T-helper 2 cell treated with Interferon-gamma antibody and Interleukin-4, amounts not matched to agents 100 ng/mL and 5 ng/mL, for 36 hours (primary cell): ENCODE data around the gene RNF183. TPM values are rescaled to one million over a fixed set of nuclear protein-coding genes. Genes with fewer than 3 reads are reported as not detected.

ENCODE experiments used
- intact Hi-C: fragments of 100-400 bp; cut with micrococcal nuclease; formaldehyde crosslinking; loops from one replicate; pipeline ENCODE4 v1.15.1; 2023
- total RNA-seq: library from RNA; stranded (reverse); gene quantifications from 2 replicates; pipeline ENCODE4 v1.2.3, GENCODE V29; 2022

Gene RNF183
- total RNA-seq: 0.45 TPM in 1 of 2 replicates, not detected in the other

DNA sequence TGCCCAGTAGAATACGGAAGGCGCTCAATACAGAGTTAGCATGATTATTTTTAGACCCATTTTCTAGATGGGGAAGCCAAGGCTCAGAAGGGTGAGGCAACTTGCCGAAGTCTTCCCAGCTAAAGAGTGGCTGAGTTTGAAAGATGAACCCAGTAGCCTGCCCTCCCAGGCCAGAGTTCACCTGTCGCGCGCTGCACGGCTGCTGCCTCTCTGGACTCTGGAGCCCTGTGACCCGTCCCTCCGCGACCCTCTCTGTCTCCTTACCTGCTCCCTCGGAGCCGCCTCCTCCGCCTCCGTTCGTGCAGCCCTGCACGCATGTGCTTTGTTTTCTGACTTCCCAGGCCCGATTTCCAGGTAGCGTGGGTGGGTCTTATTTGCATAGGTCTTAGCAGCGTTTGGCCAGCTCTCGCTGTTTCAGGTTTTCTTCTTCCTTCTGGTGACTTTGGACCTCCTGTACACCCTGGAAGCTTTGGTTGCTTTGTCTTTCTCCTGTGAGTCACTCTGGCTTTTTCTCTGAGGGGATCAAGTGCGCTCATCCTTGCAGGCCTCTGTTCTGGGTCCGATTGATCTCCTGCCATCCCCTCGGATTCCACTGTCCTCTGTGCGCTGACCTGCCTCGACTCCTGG lies at the start of gene RNF183:
Gene RNF183 (minus strand): TSS at position 585 of the 627 bp plus-strand sequence. CDS start 5,192 bp downstream, outside the sequence.
- intact Hi-C loops: no loop called here

DNA sequence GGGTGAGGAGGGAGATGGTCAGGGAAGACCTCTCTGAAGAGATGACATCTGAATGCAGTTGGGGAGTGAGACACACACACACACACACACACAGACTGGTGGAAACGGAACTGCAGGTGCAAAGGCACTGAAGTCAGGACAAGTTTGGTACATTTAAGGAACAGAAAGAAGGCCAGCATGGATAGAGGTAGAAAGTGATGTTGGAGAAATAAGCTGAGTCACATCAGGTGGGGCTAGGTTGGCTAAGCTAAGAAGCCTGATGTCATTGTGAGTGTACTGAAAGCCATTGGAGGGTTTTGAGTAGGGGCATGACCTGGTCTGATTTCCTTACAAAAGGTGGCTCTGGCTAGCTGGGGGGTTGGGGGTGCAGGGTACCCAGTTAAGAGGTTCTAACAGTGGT lies 49.2 kb upstream of the RNF183 start:
- intact Hi-C loops: no loop called here

- intact Hi-C loops: no loop called here
These were observed 48.8 kb upstream of the RNF183 start for GRCh38 chr9:113352006-113352405.

GRCh38 chr9:113350937-113351336 lies 47.8 kb upstream of the RNF183 start:
- intact Hi-C loops: loop anchor here (1.0 to 2.0 kb wide), 4 partner anchors 50 to 130 kb away; partner anchors contain the start of genes ALAD, C9orf43, CDC26 and FKBP15

GRCh38 chr9:113350107-113350661 lies 47.0 kb upstream of the RNF183 start:
- intact Hi-C loops: loop anchor here (1.0 to 2.0 kb wide), 3 partner anchors 60 to 129 kb away; partner anchors contain the start of genes C9orf43, CDC26, FKBP15 and POLE3

GRCh38 chr9:113349445-113350094 lies 46.4 kb upstream of the RNF183 start, which contains the start of gene BSPRY:
Gene BSPRY (plus strand): TSS chr9:113349541. CDS start chr9:113349580, 39 bp downstream.
- intact Hi-C loops: loop anchor here (1.0 to 2.0 kb wide), 4 partner anchors 9 to 129 kb away; partner anchors contain the start of genes C9orf43, CDC26, FKBP15 and POLE3

DNA sequence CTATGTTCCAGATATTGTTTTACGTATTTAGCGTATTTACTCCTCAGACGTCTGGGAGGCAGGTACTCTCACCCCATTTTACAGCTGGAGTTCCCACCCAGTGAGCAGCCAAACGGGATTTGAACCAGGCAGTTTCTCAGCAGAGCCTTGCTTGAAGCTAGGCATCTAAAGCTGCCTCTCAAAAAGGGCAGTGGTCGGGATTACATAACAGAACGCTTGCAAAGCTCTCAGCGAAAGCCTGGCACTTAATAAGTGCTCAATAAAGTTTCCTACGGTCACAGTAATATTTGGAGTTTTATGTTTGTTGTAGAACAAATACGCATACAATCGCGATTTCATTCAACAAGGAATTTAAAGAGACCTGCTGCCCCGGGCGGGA lies 45.9 kb upstream of the RNF183 start:
- intact Hi-C loops: loop anchor here (1.0 kb wide), 1 partner anchor 9 kb away; the partner anchor contains the start of gene WDR31

GRCh38 chr9:113348437-113348836 lies 45.3 kb upstream of the RNF183 start:
- intact Hi-C loops: loop anchor here (1.0 kb wide), 1 partner anchor 29 kb away; no protein-coding TSS in a partner anchor

GRCh38 chr9:113345671-113346070 lies 42.5 kb upstream of the RNF183 start:
- intact Hi-C loops: no loop called here

DNA sequence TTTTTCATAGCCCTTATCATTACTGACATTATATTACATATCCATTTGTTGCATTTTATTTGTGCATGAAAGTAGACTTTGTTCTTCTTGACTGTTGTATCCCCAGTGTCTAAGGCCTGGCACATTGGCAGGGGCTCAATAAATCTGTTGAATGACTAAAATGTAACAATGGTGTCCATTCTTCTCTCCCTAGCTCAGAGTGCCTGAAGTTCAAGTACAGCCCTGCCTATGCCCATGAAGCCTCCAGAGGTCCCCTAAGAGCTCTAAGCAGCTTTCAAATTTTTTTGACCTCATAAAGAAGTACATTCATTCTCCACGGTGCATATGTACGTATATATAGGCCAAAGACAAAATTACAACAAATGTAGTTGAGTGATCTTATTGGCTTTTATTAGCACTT lies 42.0 kb upstream of the RNF183 start:
- intact Hi-C loops: no loop called here

- intact Hi-C loops: no loop called here
These were observed 40.6 kb upstream of the RNF183 start for GRCh38 chr9:113343732-113344231.

DNA sequence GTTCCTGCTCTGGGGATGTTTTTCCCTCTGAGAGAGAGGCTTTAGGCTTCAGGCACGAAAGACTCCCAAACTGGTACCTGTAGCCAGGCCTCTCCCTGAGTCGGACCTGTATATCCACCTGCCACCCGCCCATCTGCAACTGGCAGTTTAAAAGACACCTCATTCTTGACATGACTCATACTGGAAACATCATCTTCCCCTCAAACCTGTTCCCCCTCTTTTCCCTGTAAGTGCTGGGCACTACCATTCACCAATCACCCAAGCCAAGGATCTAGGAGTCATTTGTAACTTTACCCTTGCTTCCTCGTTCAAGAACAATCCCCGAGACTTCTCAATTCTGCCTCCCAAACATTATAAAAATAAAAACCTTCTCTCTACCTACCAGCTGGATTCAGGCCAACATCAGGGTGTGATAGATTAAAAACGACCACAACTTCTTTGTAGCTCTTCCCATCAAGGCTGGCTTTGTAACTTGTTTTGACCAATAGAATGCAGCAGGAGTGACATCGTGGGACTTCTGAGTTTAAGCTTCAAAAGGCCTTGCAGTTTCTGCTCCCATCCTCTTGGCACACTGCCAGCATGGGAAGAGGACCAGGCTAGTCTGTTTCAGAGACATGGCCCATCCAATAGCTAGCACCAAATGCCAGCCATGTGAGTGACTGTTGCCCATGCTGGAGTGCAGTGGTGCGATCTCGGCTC lies 38.7 kb upstream of the RNF183 start:
- intact Hi-C loops: no loop called here

GRCh38 chr9:113340011-113340699 lies 37.0 kb upstream of the RNF183 start, which contains the start of gene WDR31:
Gene WDR31 (minus strand): TSS chr9:113340275. CDS start chr9:113332022, 8,253 bp downstream.
- intact Hi-C loops: loop anchor here (1.0 kb wide), 5 partner anchors 9 to 70 kb away; partner anchors contain the start of genes ALAD, BSPRY, C9orf43 and CDC26

DNA sequence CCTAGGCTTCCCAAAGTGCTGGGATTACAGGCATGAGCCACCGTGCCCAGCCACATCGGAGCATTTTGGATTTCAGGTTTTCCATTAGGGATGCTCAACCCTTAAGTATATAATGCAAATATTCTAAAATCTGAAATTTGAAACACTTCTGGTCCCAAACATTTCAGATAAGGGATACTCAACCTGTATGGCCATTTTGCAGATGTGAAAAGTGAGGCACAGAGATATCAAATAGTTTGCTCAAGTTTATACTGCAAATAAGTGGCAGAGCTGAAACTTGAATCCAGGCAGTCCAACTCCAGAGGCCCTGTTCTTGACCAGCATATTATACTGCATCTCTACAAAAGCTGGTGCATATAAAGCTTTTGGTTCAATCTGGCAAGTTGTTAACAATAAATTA lies 34.5 kb upstream of the RNF183 start:
- intact Hi-C loops: no loop called here

- intact Hi-C loops: no loop called here
These were observed 28.6 kb upstream of the RNF183 start for GRCh38 chr9:113331780-113332179.

- intact Hi-C loops: loop anchor here (2.0 kb wide), 1 partner anchor 15 kb away; no protein-coding TSS in a partner anchor
These were observed 25.0 kb upstream of the RNF183 start for GRCh38 chr9:113328045-113328782.

DNA sequence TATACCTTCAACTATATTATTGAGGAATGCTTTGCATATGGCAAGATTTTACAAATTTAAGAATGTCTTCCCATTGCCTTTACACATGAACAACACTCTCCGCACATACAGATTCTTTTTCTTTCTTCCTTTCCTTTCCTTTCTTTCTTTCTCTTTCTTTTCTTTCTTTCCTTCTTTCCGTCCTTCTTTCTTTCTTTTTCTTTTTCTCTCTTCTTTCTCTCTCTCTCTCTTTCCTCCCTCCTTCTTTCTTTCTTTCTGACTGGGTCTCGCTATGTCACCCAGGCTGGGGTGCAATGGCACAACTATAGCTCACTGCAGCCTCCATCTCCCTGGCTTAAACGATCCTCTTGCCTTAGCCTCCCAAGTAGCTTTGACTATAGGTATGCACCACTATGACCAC lies 23.1 kb upstream of the RNF183 start:
- intact Hi-C loops: no loop called here

GRCh38 chr9:113322671-113323070 lies 19.5 kb upstream of the RNF183 start:
- intact Hi-C loops: no loop called here

DNA sequence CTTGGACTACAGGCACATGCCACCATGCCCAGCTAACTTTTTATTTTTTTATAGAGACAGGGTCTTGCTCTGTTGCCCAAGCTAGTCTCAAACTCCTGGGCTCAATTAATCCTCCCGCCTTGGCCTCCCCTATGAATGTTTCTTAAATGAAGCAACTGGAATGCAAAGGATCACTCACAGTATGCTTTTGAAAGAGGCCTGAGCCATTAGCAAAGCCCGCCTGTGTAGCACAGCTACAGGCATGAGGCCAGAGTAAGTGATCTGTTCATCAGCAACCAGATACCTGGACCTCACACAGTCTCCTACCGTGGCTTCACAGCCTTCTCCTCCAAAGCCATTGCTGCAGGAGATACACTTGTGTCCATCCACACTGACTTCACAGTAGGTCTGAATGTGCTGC lies 16.9 kb upstream of the RNF183 start:
- intact Hi-C loops: no loop called here

- intact Hi-C loops: no loop called here
These were observed 15.9 kb upstream of the RNF183 start for GRCh38 chr9:113319054-113319453.
